Keratinocyte (primary cell): ENCODE data around the gene IL1RAPL2.

Experiments used
- CTCF ChIP-seq, 3 experiments: IDR thresholded peaks in 1 of 3; conservative IDR thresholded peaks in 1 of 3; optimal IDR thresholded peaks in 1 of 3; 2 replicates in 2 of 3; 3 replicates in 1 of 3; pipeline versions ENCODE3 to v1.5.1; 2011; ENCODE audit warnings: low read length in 3 of 3, mild to moderate bottlenecking in 3 of 3, moderate library complexity in 2 of 3, control low read depth in 1 of 3, inconsistent platforms in 1 of 3; ENCODE audit not compliant: insufficient read depth in 2 of 3; ENCODE audit errors: extremely low read depth in 1 of 3
- EZH2 ChIP-seq: IDR thresholded peaks from one replicate; pipeline ENCODE4 v1.6.1; 2012; ENCODE audit warnings: inconsistent platforms, mild to moderate bottlenecking, low read length, moderate library complexity

DNA sequence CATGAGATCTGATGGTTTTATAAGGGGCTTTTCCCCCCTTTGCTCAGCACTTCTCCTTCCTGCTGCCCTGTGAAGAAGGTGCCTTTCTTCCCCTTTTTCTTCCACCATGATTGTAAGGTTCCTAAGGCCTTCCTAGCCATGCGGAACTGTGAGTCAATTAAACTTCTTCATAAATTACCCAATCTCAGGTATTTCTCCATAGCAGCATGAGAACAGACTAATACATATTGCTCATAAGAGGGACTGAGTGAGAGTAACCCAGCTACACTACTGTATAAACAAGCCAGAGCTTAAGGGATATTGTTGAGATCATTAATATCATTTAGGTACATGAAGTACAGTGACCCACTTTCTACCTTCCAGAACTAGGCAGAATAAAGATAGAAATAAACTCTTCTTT, 551.6 kb downstream of the IL1RAPL2 start:
- TF ChIP-seq CTCF (optimal IDR thresholded peaks at IDR 0.05 in 1 of 3, IDR thresholded peaks at IDR 0.05 in 1 of 3, conservative IDR thresholded peaks at IDR 0.05 in 1 of 3; ENCODE audit: extremely low read depth in 1 of 3, insufficient read depth in 2 of 3, low read length in 3 of 3) (no peak), EZH2 (no peak)
